SHP77 treated with DMSO at 0.1 percent for 48 hours (cell line): ENCODE results near the gene TJP3.

ENCODE experiments used
- DNase-seq: peaks from one replicate; lab custom pipeline; 2025; lab: John Stamatoyannopoulos, UW

The TJP3 gene

GRCh38 chr19:3784607-3785450, 76.6 kb downstream of the TJP3 start:
- no peak for DNase-seq

DNA sequence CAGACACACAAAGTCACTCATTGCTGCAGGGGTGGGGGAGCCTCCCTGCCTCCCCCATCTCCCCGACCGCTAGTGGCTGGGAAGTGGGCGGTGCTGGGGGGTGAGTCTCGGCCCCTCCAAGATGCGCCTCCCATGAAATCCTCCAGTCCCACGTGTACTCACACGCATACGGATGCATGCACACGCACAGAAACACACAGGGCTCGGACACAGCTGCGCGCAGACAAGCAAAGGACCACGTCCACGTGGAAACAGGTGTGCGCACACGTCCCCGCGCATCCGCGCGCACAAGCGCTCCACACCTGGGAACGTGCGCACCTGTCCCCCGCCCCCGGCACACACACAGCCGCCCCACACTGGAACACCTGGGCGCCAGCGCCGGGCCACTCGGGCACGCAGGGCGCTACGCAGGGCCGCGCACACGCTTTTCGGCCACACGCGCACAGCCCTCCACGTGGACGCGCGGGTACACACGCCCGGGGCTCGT, 77.3 kb downstream of the TJP3 start:
- DNase-seq = no peak

DNA sequence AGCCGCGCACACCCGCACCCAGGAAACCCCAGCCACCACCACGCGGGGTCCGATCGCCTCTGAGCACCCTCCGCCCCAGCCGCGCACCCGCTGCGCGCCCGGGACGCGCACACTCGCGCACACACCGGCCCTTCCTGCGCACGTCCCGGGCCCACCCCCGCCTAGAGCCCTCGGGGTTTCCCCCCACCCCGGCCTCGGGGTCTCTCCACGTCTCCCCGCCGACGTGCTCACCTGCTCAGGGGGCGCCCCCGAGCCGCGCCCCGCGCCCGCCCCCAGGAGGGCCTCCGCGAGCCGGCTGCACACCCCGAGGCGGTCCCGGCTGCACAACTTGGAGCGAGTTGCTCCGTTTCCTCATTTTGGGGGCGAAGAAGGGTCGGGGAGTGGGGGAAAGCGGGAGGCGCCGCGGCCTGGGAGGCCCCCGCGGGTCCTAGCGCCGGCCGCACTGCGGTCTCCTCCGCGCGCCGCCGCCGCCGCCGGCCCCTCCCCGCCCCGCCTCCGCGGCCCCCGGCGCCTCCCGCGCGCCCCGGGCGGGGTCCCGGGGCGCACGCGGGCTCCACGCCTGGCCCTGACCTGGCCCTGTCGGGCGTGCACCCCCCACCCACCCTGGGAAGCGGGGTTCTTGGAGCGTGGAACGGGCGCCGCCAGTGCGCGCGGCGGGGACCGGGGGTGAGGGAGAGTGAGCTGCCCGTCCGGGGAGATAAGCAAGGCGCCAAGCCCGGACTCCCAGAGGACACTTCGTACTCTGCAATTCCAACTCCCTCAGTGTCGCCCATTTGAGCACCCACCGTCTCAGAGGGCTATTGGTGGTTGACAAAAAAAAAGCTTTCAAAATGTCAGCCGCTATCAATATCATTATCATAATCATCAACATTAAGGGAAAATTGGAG, 78.0 kb downstream of the TJP3 start, which contains the start of gene MATK:
TSS of gene MATK (minus strand) at position 444 of the 887 bp plus-strand sequence. CDS start 1,246 bp downstream, outside the sequence.
- DNase-seq = no peak

GRCh38 chr19:3788996-3789778, 81.0 kb downstream of the TJP3 start:
- DNase-seq = no peak

- DNase-seq = no peak
Measured at GRCh38 chr19:3790209-3790734, 82.1 kb downstream of the TJP3 start.

DNA sequence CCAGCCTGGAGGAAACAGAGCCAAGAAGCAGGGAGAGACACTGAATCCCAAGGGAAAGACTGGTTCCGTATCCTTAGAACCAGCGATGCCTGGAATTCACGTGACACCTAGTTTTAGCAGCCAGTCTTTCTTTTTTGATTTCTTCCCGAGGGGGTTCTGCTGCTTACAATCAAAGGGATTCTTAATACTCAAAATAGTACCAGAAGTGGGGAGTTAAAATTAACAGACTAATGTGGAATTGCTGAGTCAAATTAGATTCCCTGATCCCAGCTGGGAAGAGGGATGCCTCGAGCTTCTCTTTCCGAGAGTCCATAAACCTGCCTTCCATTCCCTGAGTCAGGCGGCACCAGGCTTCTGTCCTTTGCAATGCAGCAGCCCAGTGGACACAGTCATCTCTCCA, 82.8 kb downstream of the TJP3 start:
- no peak for DNase-seq

DNA sequence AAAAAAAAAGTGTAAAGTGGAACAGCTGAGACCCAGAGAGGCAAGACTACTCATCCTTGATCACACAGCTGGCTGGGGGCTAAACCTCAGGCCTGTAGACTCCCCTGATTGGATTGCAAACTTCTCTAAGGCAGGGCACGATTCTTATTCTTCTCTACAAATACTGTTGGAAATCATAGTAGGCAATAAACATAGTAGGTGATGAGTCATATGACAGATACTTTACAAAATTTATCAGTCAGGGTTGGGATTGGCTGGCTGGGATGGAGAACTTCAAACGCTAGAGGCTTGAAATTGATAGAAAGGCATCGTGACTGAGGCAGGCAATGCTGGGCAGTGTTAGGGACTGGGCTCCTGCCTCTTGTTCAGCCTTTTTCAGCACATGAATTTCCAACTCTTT, 83.9 kb downstream of the TJP3 start:
- DNase-seq = no peak

- DNase-seq = no peak
Measured at GRCh38 chr19:3793799-3794198, 85.6 kb downstream of the TJP3 start.

DNA sequence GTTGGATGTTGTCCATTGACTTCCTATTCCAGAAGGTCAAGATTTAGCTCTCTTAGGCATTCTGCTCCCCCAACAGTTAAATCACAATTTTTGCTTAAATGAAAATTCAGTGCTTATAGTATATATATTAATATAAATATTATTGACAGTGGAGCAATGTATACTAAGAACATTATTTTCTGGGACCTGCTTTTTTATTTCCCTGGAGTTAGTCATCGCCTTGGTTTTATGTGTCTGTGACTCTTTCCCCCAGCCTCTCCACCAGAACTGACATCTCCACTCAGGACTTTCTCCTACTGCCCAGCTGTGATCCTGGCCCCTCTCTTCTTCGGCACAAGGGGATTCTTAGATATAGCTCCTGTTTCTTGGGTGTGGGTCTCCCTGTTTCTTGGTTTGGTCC, 88.2 kb downstream of the TJP3 start:
- DNase-seq = no peak

GRCh38 chr19:3798137-3798536, 90.0 kb downstream of the TJP3 start:
- no peak for DNase-seq
